Measurements from ENCODE around the gene ZNF24.
A peak's percentile ranks its signal among the peaks of the same experiment; 100 is the strongest.

ZNF24 gene

DNA sequence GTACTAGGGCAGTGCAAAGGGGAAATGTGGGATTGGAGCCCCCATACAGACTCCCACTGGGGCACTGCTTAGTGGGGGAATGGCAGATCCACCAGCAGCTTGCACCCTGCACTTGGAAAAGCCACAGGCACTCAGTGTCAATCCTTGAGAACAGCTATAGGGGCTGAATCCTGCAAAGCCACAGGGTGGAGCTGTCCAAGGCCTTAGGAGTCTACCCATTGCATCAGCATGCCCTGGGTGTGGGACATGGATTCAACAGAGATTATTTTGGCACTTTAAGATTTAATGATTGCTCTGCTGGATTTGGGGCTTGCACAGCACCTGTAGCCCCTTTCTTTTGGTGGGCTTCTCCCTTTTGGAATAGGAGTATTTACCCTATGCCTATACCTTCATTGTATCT lies 8.6 kb upstream of the ZNF24 start:
- no peaks in the 10 kb centered on the region for H3K9me3 ChIP-seq
- no peak overlapping the region for H3K4me3 ChIP-seq (ENCODE audit: low read depth in 1 of 2, low read length in 1 of 2)
- no peak overlapping the region for H3K27ac ChIP-seq
- H3K36me3 ChIP-seq: no peaks in the 10 kb centered on the region
- no peaks in the 10 kb centered on the region for H3K4me1 ChIP-seq (ENCODE audit: control insufficient read depth in 1 of 2, insufficient read depth in 1 of 2, low read depth in 1 of 2, low read length in 1 of 2)
- TF ChIP-seq, protein P1, sequence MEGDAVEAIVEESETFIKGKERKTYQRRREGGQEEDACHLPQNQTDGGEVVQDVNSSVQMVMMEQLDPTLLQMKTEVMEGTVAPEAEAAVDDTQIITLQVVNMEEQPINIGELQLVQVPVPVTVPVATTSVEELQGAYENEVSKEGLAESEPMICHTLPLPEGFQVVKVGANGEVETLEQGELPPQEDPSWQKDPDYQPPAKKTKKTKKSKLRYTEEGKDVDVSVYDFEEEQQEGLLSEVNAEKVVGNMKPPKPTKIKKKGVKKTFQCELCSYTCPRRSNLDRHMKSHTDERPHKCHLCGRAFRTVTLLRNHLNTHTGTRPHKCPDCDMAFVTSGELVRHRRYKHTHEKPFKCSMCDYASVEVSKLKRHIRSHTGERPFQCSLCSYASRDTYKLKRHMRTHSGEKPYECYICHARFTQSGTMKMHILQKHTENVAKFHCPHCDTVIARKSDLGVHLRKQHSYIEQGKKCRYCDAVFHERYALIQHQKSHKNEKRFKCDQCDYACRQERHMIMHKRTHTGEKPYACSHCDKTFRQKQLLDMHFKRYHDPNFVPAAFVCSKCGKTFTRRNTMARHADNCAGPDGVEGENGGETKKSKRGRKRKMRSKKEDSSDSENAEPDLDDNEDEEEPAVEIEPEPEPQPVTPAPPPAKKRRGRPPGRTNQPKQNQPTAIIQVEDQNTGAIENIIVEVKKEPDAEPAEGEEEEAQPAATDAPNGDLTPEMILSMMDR (IDR thresholded peaks at IDR 0.05): no peak
- no peaks in the 10 kb centered on the region for H3K27me3 ChIP-seq

DNA sequence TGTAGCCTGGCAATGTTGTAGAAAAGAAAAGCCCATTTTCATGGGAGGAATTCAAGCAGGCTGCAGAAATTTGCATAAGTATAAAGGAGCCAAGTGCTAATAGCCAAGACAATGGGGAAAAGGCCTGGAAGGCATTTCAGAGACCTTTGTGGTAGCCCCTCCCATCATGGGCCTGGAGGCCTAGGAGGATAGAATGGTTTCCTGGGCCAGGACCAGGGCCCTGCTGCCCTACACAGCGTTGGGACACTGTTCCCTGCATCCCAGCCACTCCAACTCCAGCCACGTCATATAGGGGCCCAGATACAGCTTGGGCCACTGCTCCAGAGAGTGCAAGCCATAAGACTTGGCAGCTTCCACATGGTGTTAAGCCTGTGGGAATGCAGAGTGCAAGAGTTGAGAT lies 8.1 kb upstream of the ZNF24 start:
- Histone ChIP-seq H3K27me3 (no peaks in the 10 kb centered on the region), H3K4me1 (ENCODE audit: control insufficient read depth in 1 of 2, insufficient read depth in 1 of 2, low read depth in 1 of 2, low read length in 1 of 2) (no peaks in the 10 kb centered on the region), H3K36me3 (no peaks in the 10 kb centered on the region), H3K27ac (no peak overlapping the region), H3K4me3 (ENCODE audit: low read depth in 1 of 2, low read length in 1 of 2) (no peak overlapping the region), H3K9me3 (no peaks in the 10 kb centered on the region)
- TF ChIP-seq, protein P1 (IDR thresholded peaks at IDR 0.05): no peak

DNA sequence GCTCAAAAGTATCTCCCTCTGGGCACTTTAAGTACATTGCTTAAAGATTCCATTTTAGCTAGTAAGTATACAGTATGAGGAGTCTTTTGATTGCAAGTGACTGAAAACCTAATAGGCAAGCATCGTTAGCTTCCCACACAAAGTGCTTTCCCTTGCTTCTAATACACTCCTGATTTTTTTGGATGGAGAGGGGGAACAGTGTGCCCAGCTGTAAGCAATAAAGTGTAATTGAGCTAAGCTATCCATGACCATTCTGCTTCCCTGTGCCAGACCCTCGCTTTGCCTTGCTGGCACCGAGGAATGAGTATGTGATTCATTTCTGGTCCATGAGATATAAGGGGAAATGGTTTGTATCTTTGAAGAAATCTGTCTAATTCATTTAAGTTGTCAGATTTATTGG lies 3.8 kb upstream of the ZNF24 start:
- Histone ChIP-seq H3K27me3 (no peaks in the 10 kb centered on the region), H3K27ac (no peak overlapping the region), H3K4me3 (ENCODE audit: low read depth in 1 of 2, low read length in 1 of 2) (no peak overlapping the region), H3K36me3 (no peaks in the 10 kb centered on the region), H3K9me3 (no peaks in the 10 kb centered on the region), H3K4me1 (ENCODE audit: control insufficient read depth in 1 of 2, insufficient read depth in 1 of 2, low read depth in 1 of 2, low read length in 1 of 2) (peaks cover 23 to 25% of the 10 kb centered on the region in 2 experiments)
- TF ChIP-seq, protein P1 (IDR thresholded peaks at IDR 0.05): no peak

DNA sequence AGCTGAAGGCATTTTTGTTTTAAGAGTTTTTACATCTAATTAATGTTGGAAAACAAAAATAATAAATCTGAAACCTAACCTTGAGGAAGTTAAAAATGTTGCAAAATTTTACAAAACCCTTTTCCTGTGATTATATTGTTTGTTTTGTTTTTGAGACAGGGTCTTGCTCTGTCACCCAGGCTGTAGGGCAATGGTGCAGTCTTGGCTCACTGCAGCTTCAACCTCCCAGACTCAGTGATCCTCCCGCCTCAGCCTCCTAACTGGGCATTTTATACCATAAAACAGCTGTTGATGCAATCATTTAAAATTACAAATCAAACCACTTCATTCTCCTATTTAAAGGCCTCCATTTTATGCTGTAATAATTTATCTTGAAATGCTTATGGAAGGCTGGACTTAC lies 1.7 kb upstream of the ZNF24 start:
- Histone ChIP-seq H3K4me1 (ENCODE audit: control insufficient read depth in 1 of 2, insufficient read depth in 1 of 2, low read depth in 1 of 2, low read length in 1 of 2) (peaks cover 23 to 29% of the 10 kb centered on the region in 2 experiments), H3K27me3 (no peaks in the 10 kb centered on the region), H3K9me3 (no peaks in the 10 kb centered on the region), H3K4me3 (ENCODE audit: low read depth in 1 of 2, low read length in 1 of 2) (no peak overlapping the region), H3K36me3 (no peaks in the 10 kb centered on the region), H3K27ac (peak overlapping the region; percentile 11)
- TF ChIP-seq, protein P1 (IDR thresholded peaks at IDR 0.05): no peak

DNA sequence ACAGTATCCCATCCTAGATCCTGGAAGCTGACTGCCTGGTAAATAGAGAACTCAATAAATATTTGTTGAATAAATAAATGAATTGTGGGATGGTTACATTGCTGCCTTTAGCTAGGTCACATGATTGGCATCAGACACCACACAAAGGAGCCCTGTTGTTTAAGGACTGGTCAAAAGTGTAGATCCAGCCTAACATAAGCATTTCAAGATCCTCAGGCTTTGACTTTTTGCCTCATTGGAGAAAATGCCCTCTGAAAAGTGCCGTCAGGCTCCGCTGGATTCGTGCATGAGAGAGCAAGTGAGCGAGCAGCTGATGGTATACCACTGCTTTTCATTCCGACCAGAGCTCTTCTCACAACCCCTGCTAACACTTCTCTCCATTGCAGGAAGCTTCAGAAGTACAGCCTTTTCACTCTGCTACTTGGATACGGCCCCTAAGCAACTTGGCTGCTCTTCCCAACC lies 1.3 kb upstream of the ZNF24 start:
- peaks cover 23 to 29% of the 10 kb centered on the region in 2 experiments for H3K4me1 ChIP-seq (ENCODE audit: control insufficient read depth in 1 of 2, insufficient read depth in 1 of 2, low read depth in 1 of 2, low read length in 1 of 2)
- H3K4me3 ChIP-seq (ENCODE audit: low read depth in 1 of 2, low read length in 1 of 2): no peak overlapping the region
- H3K36me3 ChIP-seq: peaks cover under 1% of the 10 kb centered on the region
- TF ChIP-seq, protein P1 (IDR thresholded peaks at IDR 0.05): no peak
- no peaks in the 10 kb centered on the region for H3K27me3 ChIP-seq
- peak overlapping the region; percentile 11 for H3K27ac ChIP-seq
- H3K9me3 ChIP-seq: no peaks in the 10 kb centered on the region
